GM21381 (cell line): Measurements from ENCODE around the gene MYO3B.

Experiments
- ATAC-seq: cut with Tn5 transposase; IDR thresholded peaks from one replicate; pipeline ENCODE4 v1.9.1; 2021; ENCODE audit warnings: mild to moderate bottlenecking, moderate library complexity; ENCODE audit not compliant: unreplicated experiment

The MYO3B gene

GRCh38 chr2:170159060-170159459 lies 18.9 kb upstream of the MYO3B start:
- no peak for ATAC-seq

GRCh38 chr2:170161516-170162270 lies 16.3 kb upstream of the MYO3B start:
- no peak for ATAC-seq

GRCh38 chr2:170162271-170162632 lies 15.7 kb upstream of the MYO3B start:
- no peak for ATAC-seq

- ATAC-seq = no peak
Measured at GRCh38 chr2:170163411-170164065, 14.4 kb upstream of the MYO3B start.

- no peak for ATAC-seq
Measured at GRCh38 chr2:170165129-170165528, 12.8 kb upstream of the MYO3B start.

- ATAC-seq = no peak
Measured at GRCh38 chr2:170166735-170167134, 11.2 kb upstream of the MYO3B start.

GRCh38 chr2:170170281-170171040 lies 7.5 kb upstream of the MYO3B start:
- ATAC-seq = no peak

- no peak for ATAC-seq
Measured at GRCh38 chr2:170176212-170176611, 1.7 kb upstream of the MYO3B start.

- peak; percentile 77 for ATAC-seq
Measured at GRCh38 chr2:170180031-170180566, 2.2 kb downstream of the MYO3B start.

GRCh38 chr2:170181602-170182001 lies 3.7 kb downstream of the MYO3B start:
- no peak for ATAC-seq

- ATAC-seq = no peak
Measured at GRCh38 chr2:170185319-170185718, 7.4 kb downstream of the MYO3B start.

- ATAC-seq = no peak
Measured at GRCh38 chr2:170189757-170190156, 11.8 kb downstream of the MYO3B start.

GRCh38 chr2:170190172-170190571 lies 12.2 kb downstream of the MYO3B start:
- no peak for ATAC-seq

GRCh38 chr2:170191166-170191866 lies 13.4 kb downstream of the MYO3B start:
- ATAC-seq = no peak

GRCh38 chr2:170196963-170197362 lies 19.0 kb downstream of the MYO3B start:
- ATAC-seq = no peak

GRCh38 chr2:170201275-170201674 lies 23.3 kb downstream of the MYO3B start:
- ATAC-seq = no peak

- peak; percentile 60 for ATAC-seq
Measured at GRCh38 chr2:170201734-170202393, 23.9 kb downstream of the MYO3B start.

GRCh38 chr2:170202437-170202836 lies 24.5 kb downstream of the MYO3B start:
- no peak for ATAC-seq

- no peak for ATAC-seq
Measured at GRCh38 chr2:170204298-170204951, 26.5 kb downstream of the MYO3B start.

GRCh38 chr2:170206246-170206645 lies 28.3 kb downstream of the MYO3B start:
- ATAC-seq = no peak
